AG04449 (cell line): ENCODE data around the gene SUSD6.

ENCODE experiments used
- CTCF ChIA-PET: fragments of 350-600 bp; formaldehyde crosslinking; extraction: SDS; loops from one replicate; lab custom pipeline; 2021; ENCODE audit warnings: antibody characterized with exemption; lab: Yijun Ruan, JAX
- POLR2A ChIA-PET: fragments of 400-600, 350-600 bp; formaldehyde crosslinking; extraction: SDS; loops from one replicate; lab custom pipeline; 2020; ENCODE audit warnings: antibody characterized with exemption, inconsistent platforms; lab: Yijun Ruan, JAX
- DNase-seq: peaks from one replicate; pipeline ENCODE4 v3.0.0-alpha.2; 2010; ENCODE audit warnings: low read depth, low spot score
- H3K4me3 ChIP-seq: 2 replicates; pipeline ENCODE4 v1.5.1; 2011; ENCODE audit warnings: low read depth, mild to moderate bottlenecking, control low read depth, low read length
- CTCF ChIP-seq: IDR thresholded peaks from one replicate; pipeline ENCODE4 v1.5.1; 2011; ENCODE audit warnings: mild to moderate bottlenecking, moderate library complexity, low read length, control low read depth, inconsistent platforms; ENCODE audit not compliant: insufficient read depth; ENCODE audit errors: missing control alignments

The SUSD6 gene

GRCh38 chr14:69670093-69670492, 58.7 kb downstream of the SUSD6 start:
- no peak for DNase-seq
- POLR2A ChIA-PET, result no interaction called here
- CTCF ChIA-PET, result interaction anchor here (1.3 to 1.7 kb wide), 2 partner anchors 11 to 57 kb away, joined by 3 to 5 read pairs; no protein-coding TSS in a partner anchor
- no peak for TF ChIP-seq CTCF
- no peak overlapping the region for H3K4me3 ChIP-seq

DNA sequence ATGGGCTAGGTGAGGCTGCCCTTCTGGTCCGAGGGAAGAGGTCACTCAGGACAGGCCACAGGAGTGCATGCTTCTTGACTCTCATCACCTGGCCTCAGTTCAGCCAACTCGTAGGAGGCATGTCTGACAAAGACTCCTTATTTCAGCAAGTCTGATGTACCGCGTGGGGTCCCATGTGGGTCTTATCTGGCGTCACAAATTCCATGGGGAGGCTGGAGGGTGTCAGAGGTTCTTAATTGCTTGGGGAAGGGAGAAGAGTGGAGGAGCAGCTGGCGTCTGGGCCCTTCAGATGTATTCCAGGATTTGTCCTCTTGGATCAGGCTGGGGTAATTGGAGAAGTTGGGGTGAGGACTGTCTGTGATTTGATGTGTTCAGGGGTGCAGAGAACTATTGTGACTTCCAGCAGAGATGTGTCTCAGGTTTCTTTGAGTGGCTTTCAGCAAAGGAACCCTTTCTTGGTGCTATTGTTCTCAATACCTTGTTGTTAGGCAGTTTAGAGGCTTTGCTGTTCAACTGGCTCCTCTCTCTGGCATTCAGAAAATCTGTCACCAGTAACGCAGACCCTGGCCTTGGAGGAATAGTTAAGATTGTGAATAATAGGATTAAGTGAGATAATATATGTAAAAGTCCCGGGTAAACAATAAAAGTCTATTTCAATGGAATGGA, 60.1 kb downstream of the SUSD6 start:
- POLR2A ChIA-PET, result no interaction called here
- no peak overlapping the region for H3K4me3 ChIP-seq
- no peak for TF ChIP-seq CTCF
- CTCF ChIA-PET, result no interaction called here
- DNase-seq, result no peak

DNA sequence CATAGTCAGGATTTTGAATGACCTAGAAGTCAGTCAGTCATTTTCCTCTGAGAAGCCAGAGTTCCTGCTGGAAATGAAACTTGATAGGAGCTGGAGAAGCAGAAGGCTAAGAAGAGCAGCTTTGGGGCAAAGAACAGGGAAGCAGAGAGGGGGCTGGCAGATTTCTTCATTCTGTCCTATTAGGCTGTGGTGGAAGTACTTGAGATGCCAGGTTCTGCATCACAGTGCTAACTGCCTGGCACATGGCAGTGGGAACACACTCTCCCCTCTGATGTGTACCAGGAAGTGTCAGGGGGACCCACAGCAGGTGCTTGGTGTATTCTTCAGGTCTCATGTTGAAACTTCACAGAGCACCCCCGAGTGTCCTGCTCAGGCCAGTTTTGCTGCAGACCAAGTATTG, 61.0 kb downstream of the SUSD6 start:
- CTCF ChIA-PET, result no interaction called here
- no peak for TF ChIP-seq CTCF
- no peak for DNase-seq
- no peak overlapping the region for H3K4me3 ChIP-seq
- POLR2A ChIA-PET, result no interaction called here

DNA sequence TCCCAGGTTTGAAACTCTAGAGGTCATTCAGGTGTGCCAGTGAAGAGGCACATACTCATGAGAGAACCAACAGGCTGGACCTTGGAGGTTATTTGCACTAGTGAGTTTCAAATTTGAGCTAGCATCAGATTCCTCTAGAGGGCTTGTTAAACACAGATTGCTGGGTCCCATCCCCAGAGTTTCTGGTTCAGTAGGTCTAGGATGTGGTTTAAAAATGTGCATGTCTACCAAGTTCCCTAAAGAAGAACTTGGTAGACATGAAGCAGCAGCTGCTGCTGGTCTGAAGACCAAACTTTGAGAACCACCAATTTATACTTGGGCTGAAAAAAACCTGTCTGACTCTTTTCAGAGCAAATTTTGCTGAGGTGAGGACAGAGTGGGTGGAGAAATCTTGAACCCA, 61.7 kb downstream of the SUSD6 start:
- POLR2A ChIA-PET, result no interaction called here
- H3K4me3 ChIP-seq, result no peak overlapping the region
- TF ChIP-seq CTCF, result no peak
- CTCF ChIA-PET, result interaction anchor here (0.9 kb wide), 1 partner anchor 15 kb away, joined by 3 read pairs; no protein-coding TSS in a partner anchor
- DNase-seq, result no peak

GRCh38 chr14:69673578-69674305, 62.3 kb downstream of the SUSD6 start:
- no peak for TF ChIP-seq CTCF
- DNase-seq, result no peak
- CTCF ChIA-PET, result interaction anchor here (0.9 to 1.3 kb wide), 2 partner anchors 14 to 89 kb away, joined by 3 to 4 read pairs; no protein-coding TSS in a partner anchor
- no peak overlapping the region for H3K4me3 ChIP-seq
- POLR2A ChIA-PET, result no interaction called here

- TF ChIP-seq CTCF, result no peak
- POLR2A ChIA-PET, result no interaction called here
- no peak for DNase-seq
- CTCF ChIA-PET, result interaction anchor here (0.6 to 1.3 kb wide), 3 partner anchors 9 to 90 kb away, joined by 3 to 5 read pairs (median 4); no protein-coding TSS in a partner anchor
- no peak overlapping the region for H3K4me3 ChIP-seq
Observed at GRCh38 chr14:69674546-69675244, 63.3 kb downstream of the SUSD6 start.
